ENCODE results near the gene BHLHE41.

BHLHE41 gene

GRCh38 chr12:26113853-26114719, 10.8 kb downstream of the BHLHE41 start:
- DNase-seq (ENCODE audit: low read depth): peak; percentile 88

GRCh38 chr12:26113181-26113654, 11.6 kb downstream of the BHLHE41 start:
- no peak for DNase-seq (ENCODE audit: low read depth)

GRCh38 chr12:26112703-26113147, 12.1 kb downstream of the BHLHE41 start:
- peak; percentile 46 for DNase-seq (ENCODE audit: low read depth)

GRCh38 chr12:26112232-26112631, 12.6 kb downstream of the BHLHE41 start:
- DNase-seq (ENCODE audit: low read depth): no peak

GRCh38 chr12:26109343-26109881, 15.4 kb downstream of the BHLHE41 start:
- DNase-seq (ENCODE audit: low read depth): no peak

- DNase-seq (ENCODE audit: low read depth): no peak
Measured at GRCh38 chr12:26108915-26109314, 15.9 kb downstream of the BHLHE41 start.

GRCh38 chr12:26106347-26106746, 18.5 kb downstream of the BHLHE41 start:
- DNase-seq (ENCODE audit: low read depth): no peak

GRCh38 chr12:26102953-26103352, 21.9 kb downstream of the BHLHE41 start:
- DNase-seq (ENCODE audit: low read depth): no peak

GRCh38 chr12:26101763-26102162, 23.1 kb downstream of the BHLHE41 start:
- DNase-seq (ENCODE audit: low read depth): no peak

GRCh38 chr12:26101350-26101734, 23.5 kb downstream of the BHLHE41 start:
- no peak for DNase-seq (ENCODE audit: low read depth)

- DNase-seq (ENCODE audit: low read depth): no peak
Measured at GRCh38 chr12:26100666-26101349, 24.0 kb downstream of the BHLHE41 start.

- DNase-seq (ENCODE audit: low read depth): peak; percentile 79
Measured at GRCh38 chr12:26097046-26097878, 27.6 kb downstream of the BHLHE41 start.

GRCh38 chr12:26096036-26096435, 28.8 kb downstream of the BHLHE41 start:
- no peak for DNase-seq (ENCODE audit: low read depth)

GRCh38 chr12:26095186-26095585, 29.7 kb downstream of the BHLHE41 start:
- DNase-seq (ENCODE audit: low read depth): no peak

- peak; percentile 3 for DNase-seq (ENCODE audit: low read depth)
Measured at GRCh38 chr12:26092346-26093105, 32.3 kb downstream of the BHLHE41 start.

- DNase-seq (ENCODE audit: low read depth): peak; percentile 4
Measured at GRCh38 chr12:26091822-26092221, 33.0 kb downstream of the BHLHE41 start.

GRCh38 chr12:26090836-26091510, 33.9 kb downstream of the BHLHE41 start:
- peak; percentile 57 for DNase-seq (ENCODE audit: low read depth)

GRCh38 chr12:26088998-26089397, 35.8 kb downstream of the BHLHE41 start:
- no peak for DNase-seq (ENCODE audit: low read depth)

GRCh38 chr12:26086936-26087335, 37.9 kb downstream of the BHLHE41 start:
- DNase-seq (ENCODE audit: low read depth): no peak

GRCh38 chr12:26080911-26081310, 43.9 kb downstream of the BHLHE41 start:
- no peak for DNase-seq (ENCODE audit: low read depth)
